Gastroesophageal sphincter (tissue), 4 donors: ENCODE data around the gene ADAM21. TPM values are rescaled to one million over a fixed set of nuclear protein-coding genes. Genes with fewer than 3 reads are reported as not detected.

Source experiments
- small RNA-seq, 4 donors: library from RNA; depleted of rRNA; stranded (forward); fragments of <200 nt; gene quantifications; one replicate each; pipeline ENCODE3, GENCODE V24; 2016
- total RNA-seq, 4 donors: library from RNA; depleted of rRNA; stranded (reverse); fragments of >200 nt; gene quantifications; one replicate each; pipeline ENCODE4 v1.1.0, GENCODE V29; 2016

ADAM21 gene
- total RNA-seq, 4 donors from 2014 or later = 0.12 to 0.13 TPM; not detected in 2

Small RNAs within 50 kb of the gene (small RNA-seq; reads per million reads assigned to genes)
- 0 reads per million in 4 donors for gene RNU6-659P

Other genes starting within 250 kb of the ADAM21 start
- 10 to 100 TPM in 3 of 4 donors, 1 to 10 TPM in 1; 9.7 to 19.4 (median 15.6) TPM for gene COX16, start 92.5 kb upstream of the ADAM21 start, total RNA-seq
- 10 to 100 TPM; 26.9 to 49.7 (median 46.1) TPM for gene SYNJ2BP, start 35.1 kb upstream of the ADAM21 start, total RNA-seq
- 1 to 10 TPM in 2 of 4 donors, under 1 TPM in 1, not detected in 1; 0.73 to 5.8 (median 1.6) TPM for gene ADAM20, start 82.8 kb downstream of the ADAM21 start, total RNA-seq
- gene MED6, start 148.5 kb downstream of the ADAM21 start, total RNA-seq = 10 to 100 TPM; 18.2 to 47.9 (median 32.2) TPM
- 1 to 10 TPM in 2 of 4 donors, under 1 TPM in 2; 0.40 to 7.3 (median 1.6) TPM for gene TTC9, start 189.7 kb downstream of the ADAM21 start, total RNA-seq